Ovary (tissue), 3 donors: ENCODE results near the gene HEXIM1.

Source experiments
- POLR2A ChIP-seq: fragments of 450-650 bp; IDR thresholded peaks from one replicate; pipeline ENCODE4 v1.6.1; 2017; ENCODE audit warnings: antibody characterized with exemption, mild to moderate bottlenecking, moderate library complexity
- TF ChIP-seq, protein P1 (sequence below), 3 donors: fragments of 450-650 bp in 2 of 3; fragments of 200-600 bp in 1 of 3; IDR thresholded peaks; one replicate each; pipeline versions ENCODE4 v1.5.1 to v1.8.0; 2016 to 2022; ENCODE audit warnings: antibody characterized with exemption in 3 of 3, mild to moderate bottlenecking in 1 of 3
- donor health status: DM: no; HTN: no; CAD: no.

GRCh38 chr17:45098869-45099616 is 49.2 kb upstream of the HEXIM1 start:
- TF ChIP-seq, protein P1, sequence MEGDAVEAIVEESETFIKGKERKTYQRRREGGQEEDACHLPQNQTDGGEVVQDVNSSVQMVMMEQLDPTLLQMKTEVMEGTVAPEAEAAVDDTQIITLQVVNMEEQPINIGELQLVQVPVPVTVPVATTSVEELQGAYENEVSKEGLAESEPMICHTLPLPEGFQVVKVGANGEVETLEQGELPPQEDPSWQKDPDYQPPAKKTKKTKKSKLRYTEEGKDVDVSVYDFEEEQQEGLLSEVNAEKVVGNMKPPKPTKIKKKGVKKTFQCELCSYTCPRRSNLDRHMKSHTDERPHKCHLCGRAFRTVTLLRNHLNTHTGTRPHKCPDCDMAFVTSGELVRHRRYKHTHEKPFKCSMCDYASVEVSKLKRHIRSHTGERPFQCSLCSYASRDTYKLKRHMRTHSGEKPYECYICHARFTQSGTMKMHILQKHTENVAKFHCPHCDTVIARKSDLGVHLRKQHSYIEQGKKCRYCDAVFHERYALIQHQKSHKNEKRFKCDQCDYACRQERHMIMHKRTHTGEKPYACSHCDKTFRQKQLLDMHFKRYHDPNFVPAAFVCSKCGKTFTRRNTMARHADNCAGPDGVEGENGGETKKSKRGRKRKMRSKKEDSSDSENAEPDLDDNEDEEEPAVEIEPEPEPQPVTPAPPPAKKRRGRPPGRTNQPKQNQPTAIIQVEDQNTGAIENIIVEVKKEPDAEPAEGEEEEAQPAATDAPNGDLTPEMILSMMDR (IDR thresholded peaks at IDR 0.05): peak; percentile 65 to 79 (median 66)
- TF ChIP-seq POLR2A: no peak
